HG03103 (cell line): ENCODE results near the gene SLC22A5.
"Not testable (repeated sequence)": the region's sequence is repeated elsewhere in the genome, so short reads cannot be mapped to it uniquely, and the experiment has no call there.

ENCODE experiments used
- ATAC-seq: cut with Tn5 transposase; IDR thresholded peaks from one replicate; pipeline ENCODE4 v1.9.1; 2021; ENCODE audit warnings: low read depth; ENCODE audit not compliant: unreplicated experiment

Gene SLC22A5

GRCh38 chr5:132386644-132387286 is 17.3 kb downstream of the SLC22A5 start:
- peak; percentile 90 for ATAC-seq

GRCh38 chr5:132387640-132388117 is 18.2 kb downstream of the SLC22A5 start:
- no peak for ATAC-seq

GRCh38 chr5:132388244-132389050 is 18.9 kb downstream of the SLC22A5 start:
- ATAC-seq = no peak

GRCh38 chr5:132389051-132389331 is 19.5 kb downstream of the SLC22A5 start:
- no peak for ATAC-seq

GRCh38 chr5:132389585-132390286 is 20.2 kb downstream of the SLC22A5 start:
- no peak for ATAC-seq

- no peak for ATAC-seq
Measured at GRCh38 chr5:132391247-132391646, 21.7 kb downstream of the SLC22A5 start.

GRCh38 chr5:132391870-132392269 is 22.4 kb downstream of the SLC22A5 start:
- ATAC-seq = no peak

- ATAC-seq = no peak
Measured at GRCh38 chr5:132392411-132392810, 22.9 kb downstream of the SLC22A5 start.

- no peak for ATAC-seq
Measured at GRCh38 chr5:132392978-132393825, 23.7 kb downstream of the SLC22A5 start.

GRCh38 chr5:132394667-132395259 is 25.3 kb downstream of the SLC22A5 start:
- peak; percentile 91 for ATAC-seq

- no peak for ATAC-seq
Measured at GRCh38 chr5:132396589-132397031, 27.1 kb downstream of the SLC22A5 start.

- no peak for ATAC-seq
Measured at GRCh38 chr5:132397224-132397623, 27.7 kb downstream of the SLC22A5 start.

- ATAC-seq = not testable (repeated sequence)
Measured at GRCh38 chr5:132397936-132398675, 28.6 kb downstream of the SLC22A5 start.

- ATAC-seq = not testable (repeated sequence)
Measured at GRCh38 chr5:132404041-132404440, 34.5 kb downstream of the SLC22A5 start.

GRCh38 chr5:132405646-132406045 is 36.1 kb downstream of the SLC22A5 start:
- ATAC-seq = no peak

- no peak for ATAC-seq
Measured at GRCh38 chr5:132406144-132406783, 36.8 kb downstream of the SLC22A5 start.

- ATAC-seq = no peak
Measured at GRCh38 chr5:132407970-132408369, 38.5 kb downstream of the SLC22A5 start.

GRCh38 chr5:132408456-132408855 is 38.9 kb downstream of the SLC22A5 start:
- no peak for ATAC-seq

- no peak for ATAC-seq
Measured at GRCh38 chr5:132408965-132409364, 39.5 kb downstream of the SLC22A5 start.
